ENCODE results near the gene WHRN.

Gene WHRN

GRCh38 chr9:114511978-114512874, 7.0 kb upstream of the WHRN start:
- TF ChIP-seq CTCF (IDR thresholded peaks at IDR 0.05; ENCODE audit: insufficient read depth, low read length, missing control alignments): no peak
- DNase-seq (ENCODE audit: low read depth, low spot score): no peak
- POLR2A ChIA-PET: no interaction called here
- H3K4me3 ChIP-seq (ENCODE audit: low read depth, low read length): no peak overlapping the region
- CTCF ChIA-PET: interaction anchor here (1.2 to 1.6 kb wide), 2 partner anchors 10 to 25 kb away, joined by 5 to 8 read pairs; no protein-coding TSS in a partner anchor

- no peak overlapping the region for H3K4me3 ChIP-seq (ENCODE audit: low read depth, low read length)
- ChIA-PET CTCF (interaction anchor here (0.8 to 3.0 kb wide), 11 partner anchors 12 to 146 kb away, joined by 3 to 16 read pairs (median 4); no protein-coding TSS in a partner anchor), POLR2A (no interaction called here)
- DNase-seq (ENCODE audit: low read depth, low spot score): no peak
- peak; percentile 16 for TF ChIP-seq CTCF (IDR thresholded peaks at IDR 0.05; ENCODE audit: insufficient read depth, low read length, missing control alignments)
Observed at GRCh38 chr9:114507726-114508125, 2.5 kb upstream of the WHRN start.

GRCh38 chr9:114506082-114506390, 763 bp upstream of the WHRN start:
- no peak for TF ChIP-seq CTCF (IDR thresholded peaks at IDR 0.05; ENCODE audit: insufficient read depth, low read length, missing control alignments)
- ChIA-PET POLR2A (no interaction called here), CTCF (interaction anchor here (0.7 to 3.0 kb wide), 3 partner anchors 18 to 147 kb away, joined by 3 to 16 read pairs (median 7); no protein-coding TSS in a partner anchor)
- DNase-seq (ENCODE audit: low read depth, low spot score): no peak
- H3K4me3 ChIP-seq (ENCODE audit: low read depth, low read length): peak overlapping the region; percentile 70

GRCh38 chr9:114504341-114505186, 709 bp downstream of the WHRN start:
- DNase-seq (ENCODE audit: low read depth, low spot score): no peak
- peak; percentile 37 for TF ChIP-seq CTCF (IDR thresholded peaks at IDR 0.05; ENCODE audit: insufficient read depth, low read length, missing control alignments)
- peak overlapping the region; percentile 70 for H3K4me3 ChIP-seq (ENCODE audit: low read depth, low read length)
- POLR2A ChIA-PET: interaction anchor here (0.7 kb wide), 1 partner anchor 83 kb away, joined by 4 read pairs; the partner anchor contains the start of gene ATP6V1G1
- CTCF ChIA-PET: interaction anchor here (0.6 to 6.4 kb wide), 10 partner anchors 9 to 1238 kb away, joined by 3 to 51 read pairs (median 4); no protein-coding TSS in a partner anchor

GRCh38 chr9:114503522-114504340, 1.5 kb downstream of the WHRN start:
- POLR2A ChIA-PET: no interaction called here
- H3K4me3 ChIP-seq (ENCODE audit: low read depth, low read length): peak overlapping the region; percentile 70
- no peak for DNase-seq (ENCODE audit: low read depth, low spot score)
- no peak for TF ChIP-seq CTCF (IDR thresholded peaks at IDR 0.05; ENCODE audit: insufficient read depth, low read length, missing control alignments)
- CTCF ChIA-PET: interaction anchor here (0.6 to 6.4 kb wide), 11 partner anchors 8 to 1239 kb away, joined by 3 to 51 read pairs (median 4); no protein-coding TSS in a partner anchor

Measured in AG04449 (cell line).